Astrocyte of the spinal cord (primary cell): Measurements from ENCODE around the gene SEPTIN3.

Experiments used
- DNase-seq: peaks from one replicate; pipeline ENCODE4 v3.0.0; 2011; ENCODE audit warnings: low read depth, low spot score
- H3K4me3 ChIP-seq: 2 replicates; pipeline ENCODE4 v1.5.1; 2011; ENCODE audit warnings: low read depth, mild to moderate bottlenecking, low read length, moderate library complexity
- in situ Hi-C: cut with HindIII; loops from 2 replicates; pipeline ENCODE4 v1.10.0; 2017; ENCODE audit warnings: low sequenced_read_pairs
- TF ChIP-seq, protein P1 (sequence below): IDR thresholded peaks from 2 replicates; pipeline ENCODE4 v1.5.1; 2012; ENCODE audit warnings: low read depth, mild to moderate bottlenecking, low read length, inconsistent platforms

Gene SEPTIN3

DNA sequence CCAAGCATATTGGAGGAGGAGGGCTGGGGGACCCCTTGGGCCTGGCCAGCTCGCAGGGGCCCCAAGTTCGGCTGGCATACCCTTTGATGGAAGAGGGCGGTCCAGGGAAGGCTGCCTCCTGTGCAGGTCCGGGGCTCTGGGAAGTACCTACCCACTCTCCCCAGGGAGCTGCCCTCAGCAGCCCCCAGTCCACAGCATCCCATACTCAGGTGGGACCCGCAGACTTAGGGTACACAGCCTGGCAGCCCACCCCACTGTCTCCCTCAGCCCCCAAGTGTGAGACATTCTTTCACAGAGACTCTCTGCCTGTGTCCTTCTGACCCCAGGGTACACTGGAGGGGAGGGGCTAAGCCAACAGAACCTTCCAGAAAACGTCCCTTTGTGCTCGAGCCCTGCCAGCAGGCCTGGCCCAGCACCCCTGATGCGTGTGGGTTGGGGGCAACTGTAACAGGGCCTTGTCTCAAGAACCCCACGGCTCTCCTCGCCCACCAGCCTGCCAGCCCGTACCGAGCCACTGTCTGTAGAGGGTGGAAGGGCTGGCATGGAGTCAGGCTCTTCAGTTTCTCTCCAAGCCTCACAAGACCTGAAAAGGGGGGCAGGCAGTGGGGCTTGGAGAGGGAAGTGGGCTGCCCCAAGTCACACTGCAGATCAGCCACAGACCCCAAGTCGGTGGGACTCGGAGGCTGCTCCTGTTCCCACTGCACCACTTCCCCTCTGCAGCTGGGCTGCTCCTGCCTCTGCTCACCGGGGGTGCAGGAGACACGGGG is 35.6 kb upstream of the SEPTIN3 start:
- TF ChIP-seq, protein P1, sequence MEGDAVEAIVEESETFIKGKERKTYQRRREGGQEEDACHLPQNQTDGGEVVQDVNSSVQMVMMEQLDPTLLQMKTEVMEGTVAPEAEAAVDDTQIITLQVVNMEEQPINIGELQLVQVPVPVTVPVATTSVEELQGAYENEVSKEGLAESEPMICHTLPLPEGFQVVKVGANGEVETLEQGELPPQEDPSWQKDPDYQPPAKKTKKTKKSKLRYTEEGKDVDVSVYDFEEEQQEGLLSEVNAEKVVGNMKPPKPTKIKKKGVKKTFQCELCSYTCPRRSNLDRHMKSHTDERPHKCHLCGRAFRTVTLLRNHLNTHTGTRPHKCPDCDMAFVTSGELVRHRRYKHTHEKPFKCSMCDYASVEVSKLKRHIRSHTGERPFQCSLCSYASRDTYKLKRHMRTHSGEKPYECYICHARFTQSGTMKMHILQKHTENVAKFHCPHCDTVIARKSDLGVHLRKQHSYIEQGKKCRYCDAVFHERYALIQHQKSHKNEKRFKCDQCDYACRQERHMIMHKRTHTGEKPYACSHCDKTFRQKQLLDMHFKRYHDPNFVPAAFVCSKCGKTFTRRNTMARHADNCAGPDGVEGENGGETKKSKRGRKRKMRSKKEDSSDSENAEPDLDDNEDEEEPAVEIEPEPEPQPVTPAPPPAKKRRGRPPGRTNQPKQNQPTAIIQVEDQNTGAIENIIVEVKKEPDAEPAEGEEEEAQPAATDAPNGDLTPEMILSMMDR, result no peak

DNA sequence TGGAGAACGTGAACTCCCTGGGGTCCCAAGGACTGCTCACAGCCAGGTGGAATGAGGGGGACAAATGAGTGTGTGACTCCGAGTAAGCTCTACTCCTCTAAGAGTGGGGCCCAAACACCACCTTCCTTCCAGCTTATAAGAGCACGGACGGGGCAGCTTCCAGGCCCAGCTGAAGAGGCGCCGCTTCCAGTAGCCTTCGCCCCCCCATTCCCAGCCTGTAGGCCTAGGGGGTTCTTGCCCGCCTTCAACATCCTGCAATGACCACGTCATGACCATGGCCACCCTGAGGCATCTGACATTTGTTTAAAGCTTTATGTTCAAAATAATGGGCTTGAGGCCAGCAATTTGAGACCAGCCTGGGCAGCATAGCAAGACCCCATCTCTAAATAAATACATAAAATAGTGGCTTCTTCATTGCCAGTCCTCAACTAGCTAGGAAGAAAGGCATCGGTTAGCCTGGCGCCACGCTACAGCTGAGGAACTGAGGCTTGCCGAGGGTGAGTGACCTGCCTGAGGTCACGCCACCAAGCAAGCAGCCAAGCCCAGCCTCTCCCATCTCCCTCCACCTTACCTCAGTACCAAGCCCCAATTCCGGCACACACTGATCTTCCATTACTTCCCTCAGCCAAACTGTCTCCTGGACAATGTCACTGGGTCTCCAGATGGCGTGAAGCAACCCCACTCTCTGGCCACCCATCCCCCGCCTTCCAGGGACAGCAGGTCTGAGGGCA is 34.8 kb upstream of the SEPTIN3 start:
- DNase-seq, result no peak
- H3K4me3 ChIP-seq, result no peak overlapping the region
- in situ Hi-C loops, result no loop called here
- TF ChIP-seq, protein P1, result no peak

More for the DNA sequence above, 35.6 kb upstream of the SEPTIN3 start:
- in situ Hi-C loops, result no loop called here
- no peak overlapping the region for H3K4me3 ChIP-seq
- no peak for DNase-seq

DNA sequence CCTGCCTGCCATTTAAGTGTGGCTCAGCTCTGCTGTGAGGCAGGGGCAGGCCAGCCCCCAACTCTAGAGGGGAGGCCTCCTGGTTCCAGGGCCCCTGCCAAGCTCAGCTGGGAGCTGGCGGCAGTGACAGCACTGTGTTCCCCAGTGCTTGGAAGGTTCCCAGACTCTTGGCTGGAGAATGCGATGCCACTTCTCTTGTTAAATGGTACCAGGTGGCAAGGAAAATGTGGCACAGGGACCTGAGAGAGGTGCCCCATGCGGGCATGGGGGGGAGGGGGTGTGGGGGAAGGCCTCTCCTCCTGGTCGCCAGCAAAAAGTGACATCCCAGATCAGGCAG is 34.3 kb upstream of the SEPTIN3 start:
- in situ Hi-C loops, result no loop called here
- TF ChIP-seq, protein P1, result no peak
- no peak overlapping the region for H3K4me3 ChIP-seq
- no peak for DNase-seq

DNA sequence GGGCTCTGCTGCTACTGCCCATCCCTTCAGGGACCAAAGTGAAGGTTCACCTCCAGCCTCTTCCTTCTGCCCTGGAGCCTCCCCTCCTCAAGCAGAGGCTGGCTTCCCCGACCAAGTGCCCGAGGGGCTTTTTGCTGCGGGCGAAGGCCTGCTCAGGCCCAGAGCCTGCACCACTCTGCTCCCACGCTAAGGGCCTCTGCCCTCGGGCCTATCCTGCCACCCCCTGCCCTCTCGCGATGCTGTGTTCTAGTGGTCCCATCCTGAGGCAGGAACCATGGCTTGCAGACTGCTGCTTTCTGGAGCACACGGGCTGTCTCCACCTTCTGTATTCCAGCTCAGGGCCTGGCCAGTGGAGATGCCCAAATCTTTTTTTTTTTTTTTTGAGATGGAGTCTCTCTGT is 33.7 kb upstream of the SEPTIN3 start:
- H3K4me3 ChIP-seq, result no peak overlapping the region
- in situ Hi-C loops, result no loop called here
- TF ChIP-seq, protein P1, result no peak
- DNase-seq, result no peak

DNA sequence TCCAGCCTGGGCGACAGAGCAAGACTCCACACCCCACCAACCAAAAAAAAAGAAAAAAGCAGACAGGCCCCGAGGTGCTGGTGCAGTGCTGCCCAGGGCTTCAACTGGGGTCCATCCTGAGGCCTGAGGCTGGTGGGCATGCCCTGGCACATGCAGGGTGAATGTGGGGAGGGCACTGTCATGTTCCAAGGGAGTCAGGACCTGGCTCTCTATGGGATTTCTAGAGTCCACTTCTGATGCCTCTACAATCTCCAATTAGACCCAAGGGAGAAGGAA is 32.4 kb upstream of the SEPTIN3 start:
- in situ Hi-C loops, result no loop called here
- TF ChIP-seq, protein P1, result no peak
- no peak for DNase-seq
- no peak overlapping the region for H3K4me3 ChIP-seq

DNA sequence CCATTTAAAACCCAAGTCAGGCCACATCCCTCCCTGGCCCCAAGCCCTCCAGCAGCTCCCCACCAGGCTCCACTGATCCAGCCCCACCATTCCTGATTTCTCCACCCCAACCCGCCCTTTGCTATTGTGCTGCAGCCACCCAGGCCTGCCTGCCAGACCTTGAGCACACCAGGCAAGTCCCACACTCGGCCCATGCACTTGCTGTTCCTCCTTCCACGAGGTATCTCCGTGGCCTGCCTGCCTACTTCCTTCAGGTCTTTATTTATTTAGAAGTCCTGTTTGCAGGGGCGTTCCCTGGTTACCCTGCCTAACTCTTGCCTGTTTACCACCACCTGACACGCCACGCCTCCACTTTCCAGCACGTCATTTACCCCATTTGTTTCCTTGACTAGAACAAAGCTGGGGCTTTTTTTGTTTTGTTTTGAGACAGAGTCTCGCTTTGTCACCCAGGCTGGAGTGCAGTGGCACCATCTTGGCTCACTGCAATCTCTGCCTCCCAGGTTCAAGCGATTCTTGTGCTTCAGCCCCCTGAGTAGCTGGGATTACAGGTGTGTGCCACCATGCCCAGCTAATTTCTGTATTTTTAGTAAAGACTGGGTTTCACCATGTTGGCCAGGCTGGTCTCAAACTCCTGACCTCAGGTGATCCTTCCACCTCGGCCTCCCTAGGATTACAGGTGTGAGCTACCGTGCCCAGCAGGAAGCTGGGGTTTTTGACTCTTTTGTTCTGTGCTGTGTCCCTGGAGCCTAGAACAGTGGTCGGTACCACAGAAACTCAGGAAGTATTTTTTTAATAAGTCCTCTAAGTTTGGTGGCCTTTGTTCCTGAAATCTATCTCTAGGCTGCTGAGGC is 29.0 kb upstream of the SEPTIN3 start:
- no peak for DNase-seq
- in situ Hi-C loops, result no loop called here

More for the DNA sequence above, 29.0 kb upstream of the SEPTIN3 start:
- no peak overlapping the region for H3K4me3 ChIP-seq
- TF ChIP-seq, protein P1, result no peak
